HG03060 (cell line): ENCODE results near the gene LTA.
A peak's percentile ranks its signal among the peaks of the same experiment; 100 is the strongest.

Experiments used
- ATAC-seq: cut with Tn5 transposase; IDR thresholded peaks from one replicate; pipeline ENCODE4 v1.9.1; 2021; ENCODE audit warnings: low read depth, moderate number of reproducible peaks; ENCODE audit not compliant: unreplicated experiment

Gene LTA

GRCh38 chr6:31572041-31572911 is at the start of gene LTA:
LTA (plus strand) TSS chr6:31572289; CDS start chr6:31572743, 454 bp downstream.
- no peak for ATAC-seq

GRCh38 chr6:31525553-31525931 is 46.5 kb upstream of the LTA start:
- no peak for ATAC-seq

- ATAC-seq = no peak
Observed at GRCh38 chr6:31525932-31526591, 46.0 kb upstream of the LTA start.

GRCh38 chr6:31528307-31528777 is 43.7 kb upstream of the LTA start:
- no peak for ATAC-seq

GRCh38 chr6:31528821-31529328 is 43.2 kb upstream of the LTA start, which contains the start of gene MCCD1:
MCCD1 (plus strand) TSS chr6:31528962; CDS start chr6:31529015, 53 bp downstream.
- no peak for ATAC-seq

- no peak for ATAC-seq
Observed at GRCh38 chr6:31529329-31530150, 42.5 kb upstream of the LTA start.

GRCh38 chr6:31530659-31531058 is 41.4 kb upstream of the LTA start:
- ATAC-seq = no peak

GRCh38 chr6:31531162-31531561 is 40.9 kb upstream of the LTA start:
- no peak for ATAC-seq

GRCh38 chr6:31531771-31532643 is 40.1 kb upstream of the LTA start:
- ATAC-seq = no peak

- no peak for ATAC-seq
Observed at GRCh38 chr6:31532644-31533454, 39.2 kb upstream of the LTA start.

- ATAC-seq = no peak
Observed at GRCh38 chr6:31533455-31533841, 38.6 kb upstream of the LTA start.

- no peak for ATAC-seq
Observed at GRCh38 chr6:31534011-31534410, 38.1 kb upstream of the LTA start.

GRCh38 chr6:31534521-31535040 is 37.5 kb upstream of the LTA start:
- ATAC-seq = no peak

- no peak for ATAC-seq
Observed at GRCh38 chr6:31535538-31536324, 36.4 kb upstream of the LTA start.

GRCh38 chr6:31538805-31539400 is 33.2 kb upstream of the LTA start:
- no peak for ATAC-seq

GRCh38 chr6:31540640-31541039 is 31.4 kb upstream of the LTA start:
- ATAC-seq = no peak

GRCh38 chr6:31541059-31541657 is 30.9 kb upstream of the LTA start:
- peak; percentile 4 for ATAC-seq
